CD4-positive, alpha-beta memory T cell (primary cell): ENCODE measurements around the gene COL5A1. TPM values are rescaled to one million over a fixed set of nuclear protein-coding genes. Genes with fewer than 3 reads are reported as not detected.

Experiments used
- CTCF ChIA-PET: fragments of 350-600 bp; sonication (Branson Sonifier 250); formaldehyde crosslinking; loops from one replicate; lab custom pipeline; 2021; ENCODE audit warnings: inconsistent platforms; ENCODE audit not compliant: partially characterized antibody; lab: Charles Lee
- POLR2A ChIA-PET: fragments of 350-600 bp; sonication (Branson Sonifier 250); formaldehyde crosslinking; loops from one replicate; lab custom pipeline; 2021; ENCODE audit not compliant: partially characterized antibody; lab: Charles Lee
- DNase-seq, 5 donors: peaks; one replicate each; pipeline versions ENCODE4 v3.0.0 to v3.0.0-alpha.2; 2020 to 2022; ENCODE audit warnings: mixed read lengths in 1 of 5
- H3K27ac ChIP-seq: one replicate; pipeline ENCODE4 v1.7.0; 2013; ENCODE audit warnings: low read depth, low read length
- H3K27me3 ChIP-seq: 2 replicates; pipeline ENCODE4 v1.7.0; 2013; ENCODE audit warnings: mild to moderate bottlenecking, low read length, moderate library complexity; ENCODE audit not compliant: insufficient read depth
- H3K36me3 ChIP-seq: 2 replicates; pipeline ENCODE4 v1.7.0; 2013; ENCODE audit warnings: mild to moderate bottlenecking, low read length, moderate library complexity; ENCODE audit not compliant: insufficient read depth
- H3K4me1 ChIP-seq: 2 replicates; pipeline ENCODE4 v1.7.0; 2013; ENCODE audit warnings: mild to moderate bottlenecking, low read length, moderate library complexity; ENCODE audit not compliant: insufficient read depth
- H3K4me3 ChIP-seq, 2 donors: one replicate each; pipeline ENCODE4 v1.7.0; 2013; ENCODE audit warnings: low read length in 2 of 2, mild to moderate bottlenecking in 1 of 2
- H3K9me3 ChIP-seq, 2 donors: one replicate each; pipeline ENCODE4 v1.7.0; 2013; ENCODE audit warnings: low read length in 2 of 2, control low read depth in 1 of 2; ENCODE audit not compliant: control insufficient read depth in 1 of 2
- H3K27ac Mint-ChIP-seq, 7 donors: one replicate each; pipeline ENCODE4 v1.8.0; 2020 to 2021; ENCODE audit warnings: mixed read lengths in 7 of 7, mild to moderate bottlenecking in 6 of 7, inconsistent platforms in 3 of 7, moderate library complexity in 3 of 7
- H3K27me3 Mint-ChIP-seq, 2 donors: one replicate each; pipeline ENCODE4 v1.8.0; 2020 to 2021; ENCODE audit warnings: mixed read lengths in 2 of 2
- H3K36me3 Mint-ChIP-seq, 2 donors: one replicate each; pipeline ENCODE4 v1.8.0; 2020 to 2021; ENCODE audit warnings: mixed read lengths in 2 of 2, inconsistent platforms in 1 of 2, mild to moderate bottlenecking in 1 of 2
- H3K4me1 Mint-ChIP-seq, 4 donors: one replicate each; pipeline ENCODE4 v1.8.0; 2020 to 2021; ENCODE audit warnings: mixed read lengths in 4 of 4, mild to moderate bottlenecking in 1 of 4
- H3K4me3 Mint-ChIP-seq, 8 donors: one replicate each; pipeline ENCODE4 v1.8.0; 2020 to 2021; ENCODE audit warnings: mixed read lengths in 8 of 8, mild to moderate bottlenecking in 7 of 8, moderate library complexity in 6 of 8, inconsistent platforms in 3 of 8
- H3K9me3 Mint-ChIP-seq, 8 donors: one replicate each; pipeline ENCODE4 v1.8.0; 2020 to 2021; ENCODE audit warnings: mixed read lengths in 8 of 8, mild to moderate bottlenecking in 5 of 8, inconsistent platforms in 3 of 8, moderate library complexity in 1 of 8
- intact Hi-C: fragments of 100-400 bp; cut with micrococcal nuclease; formaldehyde crosslinking; loops from one replicate; pipeline ENCODE4 v1.15.1; 2023
- polyA plus RNA-seq, 2 donors: library from polyadenylated mRNA; unstranded; fragments of 300-500 nt; fragmentation: Illumina TruSeq; gene quantifications; one replicate each; pipeline ENCODE4 v1.2.3, GENCODE V29; 2021
- total RNA-seq, 2 experiments: library from RNA; stranded (reverse); gene quantifications; one replicate each; pipeline ENCODE4 v1.2.3, GENCODE V29; 2021

Gene COL5A1
- total and polyA plus RNA-seq, 4 experiments from 2014 or later: 0.36 to 1.6 (median 1.5) TPM; not detected in 1

DNA sequence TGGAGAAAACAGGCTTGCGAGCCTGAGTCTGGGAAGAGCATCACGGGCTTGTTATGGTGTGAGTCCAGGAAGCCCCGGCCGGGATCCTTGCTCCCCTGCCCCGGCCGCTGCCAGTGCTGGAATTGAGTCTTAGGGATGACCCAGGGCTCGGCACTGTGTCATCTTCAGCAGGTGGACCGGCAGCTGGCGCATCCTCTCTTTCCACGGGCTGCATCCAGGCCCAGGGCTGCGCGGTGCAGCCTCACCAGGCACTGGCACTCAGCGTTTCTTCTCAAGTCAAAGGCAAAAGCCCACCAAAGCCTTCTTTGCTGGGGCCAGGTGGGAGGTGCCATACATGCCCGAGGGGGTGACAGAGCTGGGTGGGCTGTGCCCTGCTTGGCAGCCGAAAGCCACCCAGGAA, 46.6 kb downstream of the COL5A1 start:
- DNase-seq: no peak
- intact Hi-C loops: no loop called here

GRCh38 chr9:134688661-134689320, 47.2 kb downstream of the COL5A1 start:
- H3K9me3 ChIP-seq: no peaks in the 10 kb centered on the region
- no peaks in the 10 kb centered on the region for H3K27me3 ChIP-seq
- no peaks in the 10 kb centered on the region for H3K4me1 ChIP-seq
- H3K36me3 Mint-ChIP-seq: no peaks in the 10 kb centered on the region
- CTCF ChIA-PET: interaction anchor here (2.0 kb wide), 1 partner anchor 239 kb away, joined by 5 read pairs; no protein-coding TSS in a partner anchor
- H3K4me1 Mint-ChIP-seq: peaks cover 4 to 14% (median 8%) of the 10 kb centered on the region in 4 donors
- H3K27me3 Mint-ChIP-seq: peaks cover 0 to 1% of the 10 kb centered on the region in 2 donors
- H3K27ac Mint-ChIP-seq: no peak overlapping the region
- no peak overlapping the region for H3K27ac ChIP-seq
- H3K36me3 ChIP-seq: no peaks in the 10 kb centered on the region
- POLR2A ChIA-PET: no interaction called here
- intact Hi-C loops: no loop called here
- no peak for DNase-seq
- no peak overlapping the region for H3K4me3 ChIP-seq
- no peak overlapping the region for H3K4me3 Mint-ChIP-seq
- no peaks in the 10 kb centered on the region for H3K9me3 Mint-ChIP-seq

More for the DNA sequence above, 46.6 kb downstream of the COL5A1 start:
- ChIA-PET POLR2A (no interaction called here), CTCF (interaction anchor here (2.0 kb wide), 1 partner anchor 239 kb away, joined by 5 read pairs; no protein-coding TSS in a partner anchor)
- H3K27me3 Mint-ChIP-seq: peaks cover 0 to 1% of the 10 kb centered on the region in 2 donors
- no peaks in the 10 kb centered on the region for H3K36me3 ChIP-seq
- H3K9me3 ChIP-seq: no peaks in the 10 kb centered on the region
- H3K4me1 Mint-ChIP-seq: peaks cover 2 to 9% (median 4%) of the 10 kb centered on the region in 4 donors
- H3K27ac Mint-ChIP-seq: no peak overlapping the region
- H3K27me3 ChIP-seq: no peaks in the 10 kb centered on the region
- H3K9me3 Mint-ChIP-seq: no peaks in the 10 kb centered on the region
- no peak overlapping the region for H3K4me3 Mint-ChIP-seq
- H3K27ac ChIP-seq: no peak overlapping the region
- no peaks in the 10 kb centered on the region for H3K4me1 ChIP-seq
- H3K36me3 Mint-ChIP-seq: no peaks in the 10 kb centered on the region
- H3K4me3 ChIP-seq: no peak overlapping the region

GRCh38 chr9:134689321-134690181, 47.9 kb downstream of the COL5A1 start:
- H3K27me3 Mint-ChIP-seq: peaks cover 0 to 1% of the 10 kb centered on the region in 2 donors
- H3K27ac ChIP-seq: no peak overlapping the region
- ChIA-PET CTCF (interaction anchor here (2.0 kb wide), 1 partner anchor 240 kb away, joined by 5 read pairs; no protein-coding TSS in a partner anchor), POLR2A (no interaction called here)
- peak overlapping the region in 1 of 7 donors; percentile 17 for H3K27ac Mint-ChIP-seq
- peaks cover 4 to 14% (median 8%) of the 10 kb centered on the region in 4 donors for H3K4me1 Mint-ChIP-seq
- no peaks in the 10 kb centered on the region for H3K27me3 ChIP-seq
- H3K4me3 Mint-ChIP-seq: no peak overlapping the region
- H3K4me1 ChIP-seq: no peaks in the 10 kb centered on the region
- intact Hi-C loops: no loop called here
- H3K9me3 Mint-ChIP-seq: no peaks in the 10 kb centered on the region
- H3K36me3 Mint-ChIP-seq: no peaks in the 10 kb centered on the region
- no peaks in the 10 kb centered on the region for H3K9me3 ChIP-seq
- DNase-seq: no peak
- H3K4me3 ChIP-seq: no peak overlapping the region
- H3K36me3 ChIP-seq: no peaks in the 10 kb centered on the region

DNA sequence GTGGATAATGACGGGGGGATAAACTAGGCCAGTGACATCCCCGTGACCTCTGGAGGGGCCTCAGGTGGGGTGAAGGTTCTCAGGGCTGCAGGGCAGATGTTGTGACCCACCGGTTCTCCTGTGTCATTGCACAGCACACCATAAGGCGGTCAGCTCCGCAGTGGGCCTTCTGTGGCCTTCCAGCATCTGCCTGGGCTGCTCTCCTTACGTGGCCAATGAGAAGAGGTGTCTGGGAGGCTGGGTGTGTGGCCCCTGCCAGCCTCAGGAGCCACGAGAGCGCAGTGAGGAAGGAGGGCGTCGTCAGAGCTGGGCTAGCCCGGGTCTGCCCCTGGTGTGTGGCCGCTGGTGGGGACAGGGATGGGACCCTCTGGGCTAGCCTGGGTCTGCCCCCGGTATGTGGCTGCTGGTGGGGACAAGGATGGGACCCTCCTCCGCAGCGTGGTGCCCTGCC, 48.7 kb downstream of the COL5A1 start:
- H3K36me3 ChIP-seq: no peaks in the 10 kb centered on the region
- no peaks in the 10 kb centered on the region for H3K36me3 Mint-ChIP-seq
- no peak overlapping the region for H3K27ac ChIP-seq
- H3K4me3 ChIP-seq: no peak overlapping the region
- H3K4me3 Mint-ChIP-seq: no peak overlapping the region
- no peaks in the 10 kb centered on the region for H3K4me1 ChIP-seq
- intact Hi-C loops: no loop called here
- no peaks in the 10 kb centered on the region for H3K27me3 ChIP-seq
- no peak for DNase-seq
- ChIA-PET POLR2A (no interaction called here), CTCF (interaction anchor here (1.2 to 2.0 kb wide), 2 partner anchors 9 to 241 kb away, joined by 3 to 5 read pairs; no protein-coding TSS in a partner anchor)
- H3K27me3 Mint-ChIP-seq: peaks cover 0 to 1% of the 10 kb centered on the region in 2 donors
- no peaks in the 10 kb centered on the region for H3K9me3 ChIP-seq
- H3K4me1 Mint-ChIP-seq: peaks cover 4 to 14% (median 8%) of the 10 kb centered on the region in 4 donors
- no peaks in the 10 kb centered on the region for H3K9me3 Mint-ChIP-seq
- H3K27ac Mint-ChIP-seq: no peak overlapping the region

- H3K36me3 ChIP-seq: no peaks in the 10 kb centered on the region
- no peak for DNase-seq
- Mint-ChIP-seq H3K4me3 (no peak overlapping the region), H3K9me3 (no peaks in the 10 kb centered on the region), H3K27me3 (peaks cover 0 to 1% of the 10 kb centered on the region in 2 donors), H3K4me1 (peaks cover 4 to 14% (median 8%) of the 10 kb centered on the region in 4 donors), H3K36me3 (no peaks in the 10 kb centered on the region), H3K27ac (peak overlapping the region in 1 of 7 donors; percentile 74)
- H3K27ac ChIP-seq: no peak overlapping the region
- CTCF ChIA-PET: interaction anchor here (1.2 kb wide), 1 partner anchor 8 kb away, joined by 3 read pairs; no protein-coding TSS in a partner anchor
- no peaks in the 10 kb centered on the region for H3K4me1 ChIP-seq
- no peaks in the 10 kb centered on the region for H3K9me3 ChIP-seq
- intact Hi-C loops: no loop called here
- POLR2A ChIA-PET: no interaction called here
- H3K4me3 ChIP-seq: no peak overlapping the region
- no peaks in the 10 kb centered on the region for H3K27me3 ChIP-seq
Measured at GRCh38 chr9:134690946-134691694, 49.5 kb downstream of the COL5A1 start.

- ChIA-PET POLR2A (no interaction called here), CTCF (interaction anchor here (1.2 kb wide), 1 partner anchor 7 kb away, joined by 3 read pairs; no protein-coding TSS in a partner anchor)
- Mint-ChIP-seq H3K27ac (no peak overlapping the region), H3K4me1 (peaks cover 4 to 14% (median 8%) of the 10 kb centered on the region in 4 donors), H3K27me3 (peaks cover 0 to 1% of the 10 kb centered on the region in 2 donors), H3K4me3 (no peak overlapping the region), H3K36me3 (no peaks in the 10 kb centered on the region), H3K9me3 (no peaks in the 10 kb centered on the region)
- Histone ChIP-seq H3K27me3 (no peaks in the 10 kb centered on the region), H3K4me1 (no peaks in the 10 kb centered on the region), H3K9me3 (no peaks in the 10 kb centered on the region), H3K4me3 (no peak overlapping the region), H3K27ac (no peak overlapping the region), H3K36me3 (no peaks in the 10 kb centered on the region)
- intact Hi-C loops: no loop called here
- no peak for DNase-seq
Measured at GRCh38 chr9:134691695-134692572, 50.3 kb downstream of the COL5A1 start.
